Measurements from ENCODE around the gene CHPF.

The CHPF gene

DNA sequence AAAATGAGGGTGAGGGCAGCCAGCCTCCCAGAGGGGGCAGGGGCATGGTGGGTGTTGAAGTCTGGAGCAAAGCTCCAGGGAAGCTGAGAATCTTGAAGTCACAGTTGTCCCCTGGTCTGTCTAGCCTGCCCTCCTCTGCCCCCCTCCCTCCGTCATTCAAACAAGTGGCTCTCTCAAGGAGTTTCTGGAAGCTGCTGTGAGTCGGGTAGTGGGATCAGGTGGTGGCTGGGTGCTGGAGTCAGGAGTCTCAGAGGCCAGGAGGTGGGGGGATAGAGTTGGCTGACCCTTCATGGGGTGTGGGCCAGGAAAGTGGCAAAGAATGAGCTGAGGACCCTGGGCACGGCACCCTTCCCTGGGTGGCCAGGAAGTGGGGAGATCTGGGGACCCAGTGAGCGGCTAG lies 29.8 kb downstream of the CHPF start:
- DNase-seq (ENCODE audit: low spot score), result no peak

- no peak for DNase-seq (ENCODE audit: low spot score)
These were observed 30.9 kb downstream of the CHPF start for GRCh38 chr2:219512524-219513216.

- DNase-seq (ENCODE audit: low spot score), result no peak
These were observed 31.9 kb downstream of the CHPF start for GRCh38 chr2:219511547-219512325.

DNA sequence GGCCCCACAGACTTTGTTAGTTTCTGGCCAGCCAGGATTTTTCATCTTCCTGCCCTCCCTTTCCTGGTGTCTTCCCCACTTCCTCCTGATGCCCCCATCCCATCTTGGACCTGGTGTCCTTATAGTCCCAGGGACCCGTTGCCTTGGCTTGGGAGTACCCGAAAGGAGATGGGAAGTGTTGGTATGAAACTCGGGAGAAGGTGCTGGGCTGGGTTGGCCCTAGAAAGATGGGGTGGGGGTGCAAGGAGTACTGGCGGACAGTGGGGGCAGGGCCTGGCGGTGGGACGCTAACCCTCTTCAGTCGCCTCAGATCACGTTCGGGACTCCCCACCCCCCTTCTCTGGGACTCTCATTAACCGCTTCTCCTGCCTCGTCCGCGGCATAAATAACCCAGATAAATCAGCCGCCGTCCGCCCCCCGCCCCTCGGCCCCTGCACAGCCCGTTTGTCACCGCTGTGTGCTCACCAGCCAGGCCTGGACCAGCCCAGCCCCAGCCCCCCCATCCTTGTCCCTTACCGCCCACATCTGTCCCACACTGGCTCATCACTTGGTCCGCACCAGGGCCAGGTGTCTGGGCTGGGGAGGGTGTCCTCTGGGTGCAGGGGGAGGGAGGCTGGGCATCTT lies 33.0 kb downstream of the CHPF start:
- DNase-seq (ENCODE audit: low spot score), result no peak

GRCh38 chr2:219509780-219510511 lies 33.7 kb downstream of the CHPF start:
- DNase-seq (ENCODE audit: low spot score), result peak; percentile 70

- no peak for DNase-seq (ENCODE audit: low spot score)
These were observed 34.4 kb downstream of the CHPF start for GRCh38 chr2:219508971-219509779.

DNA sequence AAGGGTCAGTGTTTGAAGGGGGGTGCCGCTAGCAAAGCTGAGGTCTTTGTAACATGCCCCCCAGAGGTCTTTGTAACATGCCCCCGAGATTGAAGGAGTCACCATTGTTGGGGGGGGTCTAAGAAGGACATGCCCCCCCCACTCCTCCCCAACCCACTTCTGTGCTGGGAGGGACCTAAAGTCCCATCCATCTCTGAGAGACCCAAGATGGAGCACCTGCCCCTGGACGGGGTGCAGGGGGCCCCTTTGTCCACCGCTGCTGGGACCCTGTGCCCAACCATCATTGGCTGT lies 35.2 kb downstream of the CHPF start:
- no peak for DNase-seq (ENCODE audit: low spot score)

DNA sequence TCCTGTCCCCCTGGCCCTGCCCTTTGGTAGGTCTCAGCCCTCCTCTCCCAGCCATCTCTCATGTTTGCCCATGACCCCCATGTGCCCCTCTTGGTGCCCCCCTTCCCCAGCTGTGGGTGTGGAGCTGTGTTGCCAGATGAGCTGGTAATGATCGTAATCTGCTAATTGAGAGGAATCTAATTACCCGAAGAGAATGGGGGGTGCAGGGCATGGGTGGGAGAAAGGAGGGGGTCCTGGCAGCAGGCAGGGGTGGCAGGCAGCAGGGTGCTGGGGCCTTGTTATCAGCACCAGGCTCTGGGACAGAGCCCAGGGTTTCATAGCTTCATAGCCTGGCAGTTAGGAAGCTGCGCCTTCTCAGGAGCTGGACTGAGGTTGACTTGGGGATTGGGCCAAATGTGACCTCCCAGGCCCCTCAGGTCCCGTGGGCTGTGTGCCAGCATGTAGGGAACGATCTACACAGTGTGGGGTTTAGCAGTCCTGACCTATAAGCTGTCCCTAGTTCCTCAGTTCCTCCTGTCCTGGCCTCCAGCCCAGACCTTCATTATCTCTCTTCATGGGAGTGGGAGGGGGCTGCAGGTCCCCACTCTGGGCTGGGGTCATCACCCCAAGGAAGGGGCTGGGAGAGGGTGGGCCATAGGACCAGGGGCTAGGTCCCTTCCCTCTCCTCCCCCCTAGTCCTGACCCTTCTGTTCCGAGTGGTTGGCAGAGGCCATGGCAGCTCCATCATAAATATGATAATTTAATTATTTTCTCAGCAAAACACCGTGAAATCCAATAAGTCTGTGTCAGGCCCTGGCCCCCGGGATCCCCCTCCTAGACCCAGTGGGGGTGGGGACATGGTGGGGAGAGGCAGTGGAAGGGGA lies 35.8 kb downstream of the CHPF start:
- DNase-seq (ENCODE audit: low spot score), result no peak

DNA sequence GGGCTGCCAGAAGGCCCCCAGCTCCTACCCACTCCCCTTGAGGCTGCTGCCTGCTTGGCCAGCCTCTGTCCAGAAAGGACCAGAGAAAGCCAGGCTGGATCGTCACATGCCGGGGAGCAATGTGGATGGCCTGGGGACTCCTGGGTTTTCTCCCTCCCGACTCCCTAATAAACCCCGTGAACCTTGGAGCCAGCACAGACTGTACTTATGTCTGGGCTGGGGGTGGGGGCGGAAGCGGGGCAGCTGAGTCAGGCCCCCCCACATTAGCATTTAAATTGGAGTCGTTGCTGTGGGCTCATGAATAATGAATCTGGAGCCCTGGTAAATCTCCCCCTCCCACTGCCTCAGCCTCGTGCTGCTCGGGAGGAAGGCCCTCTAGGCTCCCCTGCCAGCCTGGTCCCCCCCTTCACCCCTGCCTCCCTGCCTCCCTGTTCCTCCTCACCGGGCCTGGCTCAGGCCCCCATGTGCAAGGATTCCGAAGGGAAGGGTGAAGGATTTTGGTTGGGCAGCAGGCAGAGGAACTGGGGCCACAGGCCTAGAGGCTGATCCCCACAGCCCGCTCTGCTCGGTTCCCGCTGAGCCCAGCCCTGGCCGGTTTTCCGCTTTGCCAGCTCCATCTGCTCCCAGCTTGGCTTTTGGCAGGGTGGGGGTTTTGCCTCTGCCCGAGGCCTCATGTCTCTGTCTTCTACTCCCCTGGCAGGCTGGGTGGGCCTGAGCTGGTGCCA lies 36.6 kb downstream of the CHPF start:
- DNase-seq (ENCODE audit: low spot score), result no peak

- DNase-seq (ENCODE audit: low spot score), result no peak
These were observed 37.3 kb downstream of the CHPF start for GRCh38 chr2:219506153-219506801.

DNA sequence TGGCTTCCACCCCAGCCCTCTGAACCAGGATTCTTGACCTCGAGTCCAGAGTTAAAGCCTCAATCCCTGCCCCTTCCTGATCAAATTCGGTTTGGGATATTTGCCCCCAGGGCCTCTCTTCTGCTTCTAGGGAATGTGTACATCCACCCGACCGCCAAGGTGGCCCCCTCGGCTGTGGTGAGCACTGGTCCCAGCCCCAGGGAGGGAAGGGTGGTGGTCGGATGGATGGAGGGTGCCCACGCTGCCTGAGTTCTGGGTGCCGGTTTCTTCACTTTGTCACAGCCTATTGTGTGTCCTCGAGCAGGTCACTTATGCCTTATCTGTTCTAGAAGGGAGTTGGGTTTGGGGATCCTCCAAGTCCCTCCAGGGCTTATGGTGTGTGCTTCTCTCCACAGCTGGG lies 38.0 kb downstream of the CHPF start:
- no peak for DNase-seq (ENCODE audit: low spot score)

GRCh38 chr2:219502618-219503017 lies 41.0 kb downstream of the CHPF start:
- no peak for DNase-seq (ENCODE audit: low spot score)

DNA sequence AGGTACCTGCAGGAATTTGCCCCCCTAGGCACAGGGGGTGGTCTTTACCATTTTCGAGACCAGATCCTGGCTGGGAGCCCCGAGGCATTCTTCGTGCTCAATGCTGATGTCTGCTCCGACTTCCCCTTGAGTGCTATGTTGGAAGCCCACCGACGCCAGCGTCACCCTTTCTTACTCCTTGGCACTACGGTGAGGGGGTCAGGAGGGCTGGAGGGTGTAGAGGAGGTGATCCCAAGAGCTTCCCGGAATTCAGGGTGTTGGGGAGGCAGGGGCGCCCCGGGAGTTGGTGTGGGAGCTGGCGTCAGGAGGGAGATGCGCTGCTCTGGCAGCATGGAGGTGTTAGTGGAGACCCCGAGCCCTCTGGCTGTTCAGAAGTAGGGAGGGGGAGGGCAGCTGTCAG lies 41.8 kb downstream of the CHPF start:
- no peak for DNase-seq (ENCODE audit: low spot score)

DNA sequence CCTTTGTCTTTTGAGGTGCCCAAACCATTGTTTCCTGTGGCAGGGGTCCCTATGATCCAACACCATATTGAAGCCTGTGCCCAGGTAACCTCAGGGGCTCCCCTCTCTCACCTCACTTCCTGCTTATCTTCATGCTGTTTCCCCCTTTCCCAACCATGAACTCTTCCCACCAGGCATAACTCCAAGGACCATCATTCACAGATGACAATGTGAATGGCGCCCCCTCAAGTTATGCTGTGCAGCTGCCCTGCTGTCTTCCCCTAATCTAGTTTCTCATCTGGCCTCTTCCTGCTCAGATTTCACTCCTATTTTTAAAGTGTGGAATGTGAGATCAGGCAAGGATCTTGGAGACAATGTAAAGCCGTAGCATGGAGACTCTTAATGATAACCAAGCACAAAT lies 43.5 kb downstream of the CHPF start:
- no peak for DNase-seq (ENCODE audit: low spot score)

- no peak for DNase-seq (ENCODE audit: low spot score)
These were observed 44.1 kb downstream of the CHPF start for GRCh38 chr2:219499555-219499954.

DNA sequence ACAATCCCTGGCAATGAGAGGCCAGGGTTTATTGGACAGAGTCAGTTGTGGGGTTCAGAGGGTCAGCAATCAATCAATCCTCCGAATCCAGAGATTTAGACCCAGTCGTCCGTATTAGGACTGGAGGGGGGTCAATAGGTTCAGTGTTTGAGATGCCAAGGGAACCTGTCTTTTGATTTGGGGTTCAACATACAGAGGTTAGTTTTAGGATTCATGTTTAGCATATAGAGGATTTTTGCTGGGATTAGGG lies 44.6 kb downstream of the CHPF start:
- DNase-seq (ENCODE audit: low spot score), result no peak

GRCh38 chr2:219498280-219499057 lies 45.1 kb downstream of the CHPF start, which contains the start of gene GMPPA:
Gene GMPPA, plus strand, starts transcription at chr2:219498891. Its CDS starts 1,085 bp downstream, at chr2:219499976.
- peak; percentile 99 for DNase-seq (ENCODE audit: low spot score)

- DNase-seq (ENCODE audit: low spot score), result no peak
These were observed 45.9 kb downstream of the CHPF start for GRCh38 chr2:219497495-219498279.

Data from NAMALWA (cell line).